WTC11 (cell line): ENCODE results near the gene CNPY3. TPM values are rescaled to one million over a fixed set of nuclear protein-coding genes. Genes with fewer than 3 reads are reported as not detected.

Experiments used
- total RNA-seq: library from RNA; stranded (reverse); gene quantifications from 3 replicates; pipeline ENCODE4 v1.2.3, GENCODE V29; 2021

CNPY3 gene
- total RNA-seq, 1 experiment from 2014 or later: 67.0 TPM

Other genes starting within 250 kb of the CNPY3 start
- 1.0 to 1.9 TPM (median 1.6 TPM) in 3 replicates for gene PRPH2, start 206.9 kb upstream of the CNPY3 start, total RNA-seq
- gene TBCC, start 183.4 kb upstream of the CNPY3 start, total RNA-seq: 24.7 to 27.3 TPM (median 25.0 TPM) in 3 replicates
- 9.4 to 10.3 TPM (median 9.7 TPM) in 3 replicates for gene BICRAL, start 147.4 kb upstream of the CNPY3 start, total RNA-seq
- 91.4 to 107 TPM (median 93.0 TPM) in 3 replicates for gene RPL7L1, start 49.9 kb upstream of the CNPY3 start, total RNA-seq
- not detected in 3 replicates for gene PTCRA, start 13.4 kb upstream of the CNPY3 start, total RNA-seq
- 1.6 to 2.7 TPM (median 2.0 TPM) in 3 replicates for gene GNMT, start 31.3 kb downstream of the CNPY3 start, total RNA-seq
- gene PEX6, start 49.7 kb downstream of the CNPY3 start, total RNA-seq: 8.2 to 12.6 TPM (median 11.7 TPM) in 3 replicates
- 47.5 to 52.7 TPM (median 49.0 TPM) in 3 replicates for gene PPP2R5D, start 55.1 kb downstream of the CNPY3 start, total RNA-seq
- gene MEA1, start 84.5 kb downstream of the CNPY3 start, total RNA-seq: 85.0 to 91.2 TPM (median 86.5 TPM) in 3 replicates
- 157 to 172 TPM (median 169 TPM) in 3 replicates for gene KLHDC3, start 84.8 kb downstream of the CNPY3 start, total RNA-seq
- gene RRP36, start 92.1 kb downstream of the CNPY3 start, total RNA-seq: 65.6 to 81.0 TPM (median 67.9 TPM) in 3 replicates
- 20.8 to 27.9 TPM (median 27.0 TPM) in 3 replicates for gene CUL7, start 124.4 kb downstream of the CNPY3 start, total RNA-seq
- 107 to 131 TPM (median 112 TPM) in 3 replicates for gene MRPL2, start 130.0 kb downstream of the CNPY3 start, total RNA-seq
- gene KLC4, start 130.2 kb downstream of the CNPY3 start, total RNA-seq: 31.2 to 36.4 TPM (median 35.7 TPM) in 3 replicates
- gene PTK7, start 146.8 kb downstream of the CNPY3 start, total RNA-seq: 151 to 165 TPM (median 160 TPM) in 3 replicates
- 43.9 to 46.2 TPM (median 45.3 TPM) in 3 replicates for gene SRF, start 241.8 kb downstream of the CNPY3 start, total RNA-seq